Rectal smooth muscle tissue (tissue), 1 donor: ENCODE measurements around the gene IAH1.
A peak's percentile ranks its signal among the peaks of the same experiment; 100 is the strongest.

Experiments
- H3K27ac ChIP-seq: one replicate; pipeline ENCODE4 v1.7.0; 2013; ENCODE audit warnings: low read depth, low read length, inconsistent platforms
- H3K27me3 ChIP-seq: one replicate; pipeline ENCODE4 v1.7.0; 2013; ENCODE audit warnings: low read length; ENCODE audit not compliant: control insufficient read depth, insufficient read depth
- H3K36me3 ChIP-seq: one replicate; pipeline ENCODE4 v1.7.0; 2013; ENCODE audit warnings: low read length; ENCODE audit not compliant: control insufficient read depth, insufficient read depth
- H3K4me1 ChIP-seq: one replicate; pipeline ENCODE4 v1.7.0; 2013; ENCODE audit warnings: low read length; ENCODE audit not compliant: control insufficient read depth, insufficient read depth
- H3K4me3 ChIP-seq: one replicate; pipeline ENCODE4 v1.7.0; 2013; ENCODE audit warnings: low read length
- H3K9ac ChIP-seq: one replicate; pipeline ENCODE4 v1.7.0; 2013; ENCODE audit warnings: low read length

Gene IAH1

DNA sequence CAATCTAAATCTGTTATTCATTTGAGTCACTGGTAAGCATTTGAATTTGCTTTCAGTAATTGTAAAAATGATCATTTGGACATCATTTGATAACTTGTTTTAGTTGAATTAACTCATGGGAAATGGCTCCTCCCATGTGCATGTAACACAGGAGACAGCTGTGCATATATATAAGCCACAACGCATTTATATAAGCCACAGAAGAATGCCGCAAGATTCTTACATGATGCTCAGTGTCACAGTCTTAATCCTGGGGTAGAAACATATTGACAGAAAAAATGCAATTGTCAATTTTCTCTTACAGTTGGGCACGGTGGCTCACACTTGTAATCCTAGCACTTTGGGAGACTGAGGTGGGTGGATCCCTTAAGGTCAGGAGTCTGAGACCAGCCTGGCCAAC, 13.3 kb upstream of the IAH1 start:
- Histone ChIP-seq H3K27ac (no peak overlapping the region), H3K36me3 (no peaks in the 10 kb centered on the region), H3K9ac (no peak overlapping the region), H3K4me1 (no peaks in the 10 kb centered on the region), H3K27me3 (no peaks in the 10 kb centered on the region), H3K4me3 (no peak overlapping the region)

DNA sequence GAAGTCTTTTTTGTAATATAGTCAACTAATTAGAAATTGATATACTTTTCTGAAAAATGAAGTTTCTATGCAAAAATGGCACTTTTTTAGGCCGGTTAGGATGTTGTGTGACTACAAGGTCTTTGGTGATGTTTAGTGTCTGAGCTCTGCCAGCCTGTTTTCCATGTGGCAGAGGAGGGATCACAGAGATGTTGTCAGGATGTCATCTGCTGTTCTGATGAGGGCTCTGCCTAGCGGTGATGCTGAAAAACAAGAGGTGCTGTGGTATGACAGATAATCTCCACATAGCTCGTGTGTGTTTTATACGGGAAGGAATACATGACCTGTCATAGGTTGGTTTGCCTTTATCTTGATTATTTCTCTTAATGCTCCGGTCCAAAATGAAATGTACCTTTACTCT, 12.0 kb upstream of the IAH1 start:
- H3K9ac ChIP-seq = no peak overlapping the region
- H3K27me3 ChIP-seq = no peaks in the 10 kb centered on the region
- no peaks in the 10 kb centered on the region for H3K4me1 ChIP-seq
- no peak overlapping the region for H3K27ac ChIP-seq
- no peaks in the 10 kb centered on the region for H3K36me3 ChIP-seq
- H3K4me3 ChIP-seq = no peak overlapping the region

DNA sequence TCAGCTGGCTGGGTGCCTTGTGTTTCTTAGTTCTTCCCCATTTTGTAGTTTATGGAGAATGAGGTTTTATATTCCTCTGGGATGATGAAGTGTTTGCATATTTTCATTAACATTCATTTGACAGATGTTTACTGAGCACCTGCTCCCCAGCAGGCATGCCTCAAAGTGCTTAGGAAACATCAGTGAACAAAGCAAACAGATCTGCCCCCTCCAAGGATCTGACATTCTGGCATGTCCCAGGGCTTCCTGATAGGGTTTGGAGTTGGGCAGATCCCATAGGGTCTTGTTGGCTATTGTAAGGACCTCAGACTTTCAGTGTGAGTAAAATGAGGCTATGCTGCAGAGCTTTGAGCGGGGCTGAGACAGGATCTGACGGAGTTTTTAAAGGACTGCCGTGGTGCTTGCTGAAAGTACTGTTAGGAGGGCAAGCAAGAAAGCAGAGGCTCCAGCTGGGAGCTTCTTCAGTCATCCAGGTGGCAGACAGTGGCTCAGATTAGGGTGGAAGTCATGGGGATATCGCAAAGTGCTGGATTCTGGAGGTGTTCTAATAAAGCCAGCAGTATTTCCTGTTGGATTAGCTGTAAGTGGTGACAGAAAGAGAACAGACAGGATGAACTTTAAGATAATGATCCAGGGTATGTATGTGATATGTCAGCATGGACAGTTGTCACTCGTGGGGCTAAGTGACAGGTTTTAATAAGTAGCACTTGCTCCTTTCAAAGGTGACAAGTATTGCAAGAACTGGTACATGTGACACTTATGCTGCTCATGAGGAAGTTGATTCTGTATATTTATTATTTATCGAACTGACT, 11.3 kb upstream of the IAH1 start:
- H3K4me1 ChIP-seq = no peaks in the 10 kb centered on the region
- no peaks in the 10 kb centered on the region for H3K27me3 ChIP-seq
- no peak overlapping the region for H3K27ac ChIP-seq
- H3K4me3 ChIP-seq = no peak overlapping the region
- peaks cover 3% of the 10 kb centered on the region for H3K36me3 ChIP-seq
- no peak overlapping the region for H3K9ac ChIP-seq

DNA sequence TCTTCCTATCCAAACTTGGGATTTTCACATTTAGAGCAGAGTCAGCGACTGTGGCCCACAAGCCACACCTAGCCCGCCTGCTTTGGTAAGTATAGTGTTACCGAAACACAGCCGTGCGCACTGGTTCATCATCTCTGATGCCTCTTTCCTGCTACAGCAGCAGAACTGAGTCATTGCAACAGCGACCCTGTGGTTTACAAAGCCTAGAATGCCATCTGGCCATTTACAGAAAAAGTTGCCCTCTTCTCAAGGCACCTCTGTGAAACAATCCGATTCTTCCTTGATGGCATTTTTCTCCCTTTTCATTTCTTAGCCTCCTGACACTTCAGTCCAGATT, 10.7 kb upstream of the IAH1 start:
- no peaks in the 10 kb centered on the region for H3K4me1 ChIP-seq
- H3K4me3 ChIP-seq = no peak overlapping the region
- no peaks in the 10 kb centered on the region for H3K27me3 ChIP-seq
- no peak overlapping the region for H3K9ac ChIP-seq
- H3K36me3 ChIP-seq = peaks cover 3% of the 10 kb centered on the region
- H3K27ac ChIP-seq = no peak overlapping the region

DNA sequence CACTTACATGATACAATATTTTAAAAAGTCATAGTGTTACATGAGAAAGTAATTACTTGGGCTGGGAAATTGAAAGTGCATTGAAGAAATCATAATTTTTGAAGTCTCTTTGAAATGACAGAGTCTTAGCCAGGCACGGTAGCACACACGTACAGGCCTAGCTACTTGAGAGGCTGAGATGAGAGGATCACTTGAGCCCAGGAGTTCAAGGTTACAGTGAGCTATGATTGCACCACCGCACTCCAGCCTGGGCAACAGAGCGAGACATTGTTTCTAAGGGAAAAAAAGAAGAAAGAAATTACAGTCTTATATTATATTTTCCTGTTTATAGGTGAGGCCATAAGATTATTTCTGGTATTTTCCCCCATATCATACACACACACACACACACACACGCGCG, 9.2 kb upstream of the IAH1 start:
- Histone ChIP-seq H3K36me3 (peaks cover 3% of the 10 kb centered on the region), H3K27me3 (no peaks in the 10 kb centered on the region), H3K4me1 (no peaks in the 10 kb centered on the region), H3K4me3 (no peak overlapping the region), H3K27ac (no peak overlapping the region), H3K9ac (no peak overlapping the region)

DNA sequence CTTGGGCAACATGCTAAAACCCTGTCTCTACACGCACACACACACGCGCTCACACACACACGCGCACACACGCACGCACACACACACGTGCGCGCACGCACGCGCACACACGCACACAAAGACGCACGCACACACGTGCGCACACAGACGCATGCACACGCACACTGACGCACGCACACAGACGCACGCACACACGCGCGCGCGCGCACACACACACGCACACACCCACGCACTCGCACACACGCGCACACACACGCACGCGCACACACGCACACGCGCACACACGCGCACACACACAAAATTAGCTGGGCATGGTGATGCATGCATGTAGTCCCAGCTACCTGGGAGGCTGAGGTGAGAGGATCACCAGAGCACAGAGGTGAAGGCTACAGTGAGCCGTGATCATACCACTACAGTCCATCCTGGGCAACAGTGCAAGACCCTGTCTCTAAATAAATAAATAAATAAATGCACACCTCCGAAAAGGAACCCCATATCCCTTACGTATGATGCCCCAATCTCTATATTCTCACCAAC, 8.1 kb upstream of the IAH1 start:
- Histone ChIP-seq H3K27ac (no peak overlapping the region), H3K4me3 (no peak overlapping the region), H3K27me3 (no peaks in the 10 kb centered on the region), H3K4me1 (no peaks in the 10 kb centered on the region), H3K36me3 (peaks cover 3% of the 10 kb centered on the region), H3K9ac (no peak overlapping the region)

DNA sequence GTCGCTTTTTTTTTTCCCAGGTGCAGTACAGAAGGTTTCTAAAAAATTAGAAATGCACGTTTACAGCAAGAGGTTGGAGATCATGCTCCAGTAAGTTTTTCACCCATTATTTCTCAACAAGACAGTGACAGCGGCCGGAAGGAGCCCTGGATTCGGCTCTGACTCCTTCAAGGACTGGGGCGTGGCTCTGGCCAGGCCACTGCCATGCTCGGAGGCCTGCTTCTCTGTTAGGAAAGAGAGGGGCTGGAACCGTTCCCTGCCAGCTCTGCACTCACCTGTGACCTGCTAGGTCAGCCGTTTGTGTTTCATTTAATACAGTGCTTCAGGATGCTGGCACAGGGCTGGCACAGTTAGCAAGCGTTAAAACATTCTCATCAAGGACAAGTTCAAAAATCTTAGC, 6.7 kb upstream of the IAH1 start:
- peaks cover 3% of the 10 kb centered on the region for H3K36me3 ChIP-seq

GRCh38 chr2:9471206-9471605, 3.1 kb upstream of the IAH1 start:
- Histone ChIP-seq H3K9ac (no peak overlapping the region), H3K36me3 (peaks cover 3% of the 10 kb centered on the region), H3K4me1 (peaks cover 3% of the 10 kb centered on the region), H3K4me3 (no peak overlapping the region), H3K27ac (no peak overlapping the region), H3K27me3 (no peaks in the 10 kb centered on the region)

More for the DNA sequence above, 6.7 kb upstream of the IAH1 start:
- Histone ChIP-seq H3K4me3 (no peak overlapping the region), H3K27me3 (no peaks in the 10 kb centered on the region), H3K27ac (no peak overlapping the region), H3K9ac (no peak overlapping the region), H3K4me1 (no peaks in the 10 kb centered on the region)

- Histone ChIP-seq H3K27ac (no peak overlapping the region), H3K36me3 (peaks cover 3% of the 10 kb centered on the region), H3K27me3 (no peaks in the 10 kb centered on the region), H3K4me1 (peaks cover 3% of the 10 kb centered on the region), H3K4me3 (no peak overlapping the region), H3K9ac (no peak overlapping the region)
These were observed 1.8 kb upstream of the IAH1 start for GRCh38 chr2:9472511-9472910.

GRCh38 chr2:9473308-9473984, 905 bp upstream of the IAH1 start:
- H3K4me3 ChIP-seq = peak overlapping the region; percentile 81
- no peak overlapping the region for H3K27ac ChIP-seq
- H3K36me3 ChIP-seq = peaks cover 1% of the 10 kb centered on the region
- peaks cover 3% of the 10 kb centered on the region for H3K4me1 ChIP-seq
- H3K9ac ChIP-seq = no peak overlapping the region
- H3K27me3 ChIP-seq = no peaks in the 10 kb centered on the region

DNA sequence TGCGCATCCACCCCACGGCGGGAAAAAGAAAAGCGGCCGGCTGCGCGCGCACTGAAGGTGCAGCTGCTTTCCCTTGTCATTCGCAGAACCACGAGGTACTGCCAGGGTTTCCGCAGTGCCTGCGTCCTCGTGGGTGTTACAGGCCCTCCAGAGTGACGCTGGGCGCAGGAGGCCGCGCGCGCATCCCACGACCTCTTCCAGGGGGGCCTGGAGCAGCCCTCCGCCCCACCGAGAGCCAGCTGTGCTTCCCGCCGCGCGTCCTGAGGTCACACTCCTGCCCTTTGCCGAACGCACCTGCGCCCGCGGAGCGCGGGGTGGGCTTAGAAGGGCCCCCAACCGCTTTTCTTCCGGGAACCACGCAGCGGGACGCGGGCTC, 378 bp upstream of the IAH1 start:
- H3K4me1 ChIP-seq = peaks cover 3% of the 10 kb centered on the region
- peak overlapping the region; percentile 33 for H3K9ac ChIP-seq
- H3K27ac ChIP-seq = peak overlapping the region; percentile 83
- peak overlapping the region; percentile 81 for H3K4me3 ChIP-seq
- peaks cover 3% of the 10 kb centered on the region for H3K36me3 ChIP-seq
- H3K27me3 ChIP-seq = no peaks in the 10 kb centered on the region

GRCh38 chr2:9477914-9478313, 3.6 kb downstream of the IAH1 start:
- H3K4me3 ChIP-seq = no peak overlapping the region

DNA sequence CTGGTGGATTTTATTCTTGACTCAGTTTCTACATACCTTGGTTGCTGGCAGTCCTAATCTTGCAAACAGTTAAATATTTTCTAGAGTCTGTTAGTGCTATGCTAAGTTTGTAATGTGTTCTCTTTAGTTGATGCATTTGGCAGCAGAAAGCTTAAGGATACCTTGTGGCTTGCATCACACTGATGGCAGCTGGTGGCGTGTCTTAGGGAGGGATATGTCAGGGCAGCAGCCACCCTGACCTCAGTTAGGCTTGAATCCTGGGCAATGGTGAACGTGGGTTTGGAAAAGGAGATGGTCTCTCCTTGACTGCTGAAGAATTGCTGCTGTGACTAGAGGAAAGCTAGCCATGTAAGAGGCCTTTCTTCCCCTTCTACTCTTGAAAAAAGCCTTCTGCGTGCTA, 4.2 kb downstream of the IAH1 start:
- H3K27me3 ChIP-seq = no peaks in the 10 kb centered on the region
- no peak overlapping the region for H3K27ac ChIP-seq
- H3K4me3 ChIP-seq = no peak overlapping the region
- peaks cover 23% of the 10 kb centered on the region for H3K36me3 ChIP-seq
- H3K9ac ChIP-seq = no peak overlapping the region
- peaks cover 3% of the 10 kb centered on the region for H3K4me1 ChIP-seq

More at GRCh38 chr2:9477914-9478313, 3.6 kb downstream of the IAH1 start:
- no peak overlapping the region for H3K27ac ChIP-seq
- peaks cover 18% of the 10 kb centered on the region for H3K36me3 ChIP-seq
- H3K4me1 ChIP-seq = peaks cover 3% of the 10 kb centered on the region
- no peak overlapping the region for H3K9ac ChIP-seq
- no peaks in the 10 kb centered on the region for H3K27me3 ChIP-seq
